ENCODE data around the gene KCNJ15.

KCNJ15 gene

GRCh38 chr21:38260426-38260825, 3.6 kb downstream of the KCNJ15 start:
- no peak overlapping the region for H3K4me3 ChIP-seq (ENCODE audit: low read depth, low read length)
- DNase-seq (ENCODE audit: low read depth), result no peak
- no peak for TF ChIP-seq MAX (IDR thresholded peaks at IDR 0.05; ENCODE audit: low read depth, low read length)
- no peak for TF ChIP-seq MYC (IDR thresholded peaks at IDR 0.05; ENCODE audit: low read depth, low read length)
- no peak for TF ChIP-seq CTCF (IDR thresholded peaks at IDR 0.05; ENCODE audit: low read depth, low read length)
- no peak for TF ChIP-seq POLR2A (IDR thresholded peaks at IDR 0.05; ENCODE audit: extremely low read depth, insufficient read length)

- no peak for DNase-seq (ENCODE audit: low read depth)
- no peak overlapping the region for H3K4me3 ChIP-seq (ENCODE audit: low read depth, low read length)
- TF ChIP-seq MYC (IDR thresholded peaks at IDR 0.05; ENCODE audit: low read depth, low read length) (no peak), CTCF (IDR thresholded peaks at IDR 0.05; ENCODE audit: low read depth, low read length) (no peak), MAX (IDR thresholded peaks at IDR 0.05; ENCODE audit: low read depth, low read length) (no peak), POLR2A (IDR thresholded peaks at IDR 0.05; ENCODE audit: extremely low read depth, insufficient read length) (no peak)
These were observed 5.1 kb downstream of the KCNJ15 start for GRCh38 chr21:38261851-38262250.

GRCh38 chr21:38263493-38263892, 6.7 kb downstream of the KCNJ15 start:
- TF ChIP-seq MYC (IDR thresholded peaks at IDR 0.05; ENCODE audit: low read depth, low read length), result no peak
- TF ChIP-seq MAX (IDR thresholded peaks at IDR 0.05; ENCODE audit: low read depth, low read length), result no peak
- no peak for TF ChIP-seq CTCF (IDR thresholded peaks at IDR 0.05; ENCODE audit: low read depth, low read length)
- no peak for TF ChIP-seq POLR2A (IDR thresholded peaks at IDR 0.05; ENCODE audit: extremely low read depth, insufficient read length)
- DNase-seq (ENCODE audit: low read depth), result no peak
- H3K4me3 ChIP-seq (ENCODE audit: low read depth, low read length), result no peak overlapping the region

- no peak for TF ChIP-seq POLR2A (IDR thresholded peaks at IDR 0.05; ENCODE audit: extremely low read depth, insufficient read length)
- no peak overlapping the region for H3K4me3 ChIP-seq (ENCODE audit: low read depth, low read length)
These were observed 7.8 kb downstream of the KCNJ15 start for GRCh38 chr21:38264571-38264970.

GRCh38 chr21:38265166-38265565, 8.4 kb downstream of the KCNJ15 start:
- no peak for TF ChIP-seq POLR2A (IDR thresholded peaks at IDR 0.05; ENCODE audit: extremely low read depth, insufficient read length)
- TF ChIP-seq MYC (IDR thresholded peaks at IDR 0.05; ENCODE audit: low read depth, low read length), result no peak
- no peak for TF ChIP-seq MAX (IDR thresholded peaks at IDR 0.05; ENCODE audit: low read depth, low read length)
- no peak for TF ChIP-seq CTCF (IDR thresholded peaks at IDR 0.05; ENCODE audit: low read depth, low read length)
- no peak for DNase-seq (ENCODE audit: low read depth)
- H3K4me3 ChIP-seq (ENCODE audit: low read depth, low read length), result no peak overlapping the region

More at GRCh38 chr21:38264571-38264970, 7.8 kb downstream of the KCNJ15 start:
- no peak for DNase-seq (ENCODE audit: low read depth)

- no peak overlapping the region for H3K4me3 ChIP-seq (ENCODE audit: low read depth, low read length)
- no peak for DNase-seq (ENCODE audit: low read depth)
These were observed 9.9 kb downstream of the KCNJ15 start for GRCh38 chr21:38266732-38267131.

GRCh38 chr21:38267136-38267755, 10.5 kb downstream of the KCNJ15 start:
- no peak overlapping the region for H3K4me3 ChIP-seq (ENCODE audit: low read depth, low read length)
- no peak for DNase-seq (ENCODE audit: low read depth)
- TF ChIP-seq CTCF (IDR thresholded peaks at IDR 0.05; ENCODE audit: low read depth, low read length) (no peak), MYC (IDR thresholded peaks at IDR 0.05; ENCODE audit: low read depth, low read length) (no peak), POLR2A (IDR thresholded peaks at IDR 0.05; ENCODE audit: extremely low read depth, insufficient read length) (no peak), MAX (IDR thresholded peaks at IDR 0.05; ENCODE audit: low read depth, low read length) (no peak)

More at GRCh38 chr21:38266732-38267131, 9.9 kb downstream of the KCNJ15 start:
- no peak for TF ChIP-seq POLR2A (IDR thresholded peaks at IDR 0.05; ENCODE audit: extremely low read depth, insufficient read length)

Measured in NB4 (cell line).